ENCODE measurements around the gene USP49.

DNA sequence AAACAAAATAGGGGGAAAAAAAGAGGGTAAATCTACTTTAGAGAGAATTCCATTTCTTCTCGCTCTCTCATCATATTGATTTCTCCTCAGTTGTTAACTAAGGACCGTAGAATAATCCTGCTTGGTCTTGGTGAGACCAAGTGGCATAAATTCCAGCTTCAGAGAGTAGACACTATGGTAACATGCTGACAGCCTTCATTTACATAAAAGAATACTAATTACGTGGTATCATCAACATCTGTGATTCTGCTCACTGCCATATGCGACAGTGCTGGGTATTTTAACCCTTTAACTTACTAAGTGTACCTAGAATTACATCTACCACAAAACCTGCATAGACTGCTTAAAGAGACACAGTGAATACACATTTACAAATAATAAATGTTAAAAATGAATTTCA lies 80.5 kb downstream of the USP49 start:
- TF ChIP-seq CTCF (IDR thresholded peaks at IDR 0.05): no peak
- no peak for TF ChIP-seq POLR2A (IDR thresholded peaks at IDR 0.05)

Data from right lobe of liver (tissue), 4 donors.